ENCODE measurements around the gene NEURL1B.

DNA sequence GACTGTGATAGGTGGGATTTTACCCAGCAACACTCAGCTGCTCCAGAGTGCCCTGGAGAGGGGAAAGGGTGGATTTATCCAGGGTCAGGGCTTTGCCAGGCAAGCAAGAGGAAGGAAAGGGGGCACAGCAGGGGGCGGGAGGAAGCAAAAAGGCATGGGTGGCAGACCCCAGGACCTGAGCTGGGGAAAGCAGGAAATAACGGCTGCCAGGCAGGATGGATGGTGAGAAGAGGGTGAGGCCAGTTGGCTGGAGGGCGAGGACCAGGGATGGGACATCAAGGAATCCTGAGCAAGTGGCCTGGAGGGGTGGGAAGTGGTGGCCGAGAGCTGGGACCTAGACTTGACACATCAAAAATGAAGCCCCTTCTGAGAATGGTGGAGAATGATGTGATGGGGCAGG lies 65.7 kb downstream of the NEURL1B start:
- TF ChIP-seq, protein P1, sequence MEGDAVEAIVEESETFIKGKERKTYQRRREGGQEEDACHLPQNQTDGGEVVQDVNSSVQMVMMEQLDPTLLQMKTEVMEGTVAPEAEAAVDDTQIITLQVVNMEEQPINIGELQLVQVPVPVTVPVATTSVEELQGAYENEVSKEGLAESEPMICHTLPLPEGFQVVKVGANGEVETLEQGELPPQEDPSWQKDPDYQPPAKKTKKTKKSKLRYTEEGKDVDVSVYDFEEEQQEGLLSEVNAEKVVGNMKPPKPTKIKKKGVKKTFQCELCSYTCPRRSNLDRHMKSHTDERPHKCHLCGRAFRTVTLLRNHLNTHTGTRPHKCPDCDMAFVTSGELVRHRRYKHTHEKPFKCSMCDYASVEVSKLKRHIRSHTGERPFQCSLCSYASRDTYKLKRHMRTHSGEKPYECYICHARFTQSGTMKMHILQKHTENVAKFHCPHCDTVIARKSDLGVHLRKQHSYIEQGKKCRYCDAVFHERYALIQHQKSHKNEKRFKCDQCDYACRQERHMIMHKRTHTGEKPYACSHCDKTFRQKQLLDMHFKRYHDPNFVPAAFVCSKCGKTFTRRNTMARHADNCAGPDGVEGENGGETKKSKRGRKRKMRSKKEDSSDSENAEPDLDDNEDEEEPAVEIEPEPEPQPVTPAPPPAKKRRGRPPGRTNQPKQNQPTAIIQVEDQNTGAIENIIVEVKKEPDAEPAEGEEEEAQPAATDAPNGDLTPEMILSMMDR (IDR thresholded peaks at IDR 0.05 in 4 of 5, conservative IDR thresholded peaks at IDR 0.05 in 1 of 5), result no peak
- no peak for TF ChIP-seq POLR2A (IDR thresholded peaks at IDR 0.05)

Measured in gastrocnemius medialis (tissue), 4 donors.